KMS-11 (cell line): ENCODE results near the gene GDF7.

Source experiments
- H2AFZ ChIP-seq: fragments of 200-600 bp; sonication (generic); 2 replicates; pipeline ENCODE4 v1.6.1; 2016; ENCODE audit warnings: antibody characterized with exemption, mixed run types, low read depth
- H3K27ac ChIP-seq: fragments of 200-600 bp; sonication (generic); 2 replicates; pipeline ENCODE4 v1.6.1; 2016; ENCODE audit warnings: mild to moderate bottlenecking, mixed run types
- H3K27me3 ChIP-seq: fragments of 200-600 bp; sonication (generic); 2 replicates; pipeline ENCODE4 v1.6.1; 2017; ENCODE audit warnings: mild to moderate bottlenecking, low read depth, mixed run types, moderate library complexity; ENCODE audit not compliant: insufficient read depth
- H3K36me3 ChIP-seq: fragments of 200-600 bp; sonication (generic); 2 replicates; pipeline ENCODE4 v1.6.1; 2017; ENCODE audit warnings: mild to moderate bottlenecking, mixed run types; ENCODE audit not compliant: insufficient read depth
- H3K4me1 ChIP-seq: fragments of 200-600 bp; sonication (generic); 2 replicates; pipeline ENCODE4 v1.6.1; 2016; ENCODE audit warnings: mild to moderate bottlenecking, low read depth, mixed run types; ENCODE audit not compliant: poor library complexity, severe bottlenecking
- H3K4me2 ChIP-seq: fragments of 200-600 bp; sonication (generic); 2 replicates; pipeline ENCODE4 v1.7.0; 2016; ENCODE audit warnings: mild to moderate bottlenecking, mixed run types
- H3K4me3 ChIP-seq: fragments of 200-600 bp; sonication (generic); IDR thresholded peaks from 2 replicates; pipeline ENCODE4 v1.6.1; 2017; ENCODE audit warnings: low read depth, low read length, mixed read lengths; ENCODE audit not compliant: insufficient read depth
- H3K79me2 ChIP-seq: fragments of 200-600 bp; sonication (generic); 2 replicates; pipeline ENCODE4 v1.6.1; 2016; ENCODE audit warnings: low read depth, mixed run types; ENCODE audit not compliant: insufficient read depth
- H3K9ac ChIP-seq: fragments of 200-600 bp; sonication (generic); 2 replicates; pipeline ENCODE4 v1.6.1; 2016; ENCODE audit warnings: mild to moderate bottlenecking, mixed run types
- H4K20me1 ChIP-seq: fragments of 200-600 bp; sonication (generic); 2 replicates; pipeline ENCODE4 v1.6.1; 2016; ENCODE audit warnings: mild to moderate bottlenecking, mixed run types; ENCODE audit not compliant: insufficient read depth
- CTCF ChIP-seq: fragments of 200-600 bp; sonication (generic); conservative IDR thresholded peaks from 2 replicates; pipeline ENCODE4 v1.6.1; 2017; ENCODE audit warnings: low read depth, mild to moderate bottlenecking, antibody characterized with exemption, low read length, moderate library complexity, mixed read lengths

Gene GDF7

GRCh38 chr2:20647738-20648137 is 19.2 kb upstream of the GDF7 start:
- no peak overlapping the region for H2AFZ ChIP-seq
- H3K4me1 ChIP-seq, result peaks cover 10% of the 10 kb centered on the region
- no peaks in the 10 kb centered on the region for H3K27me3 ChIP-seq
- no peak overlapping the region for H3K4me2 ChIP-seq
- TF ChIP-seq CTCF, result no peak
- no peak overlapping the region for H3K4me3 ChIP-seq
- H4K20me1 ChIP-seq, result no peaks in the 10 kb centered on the region
- no peaks in the 10 kb centered on the region; the same call in 1 of the 2 replicates for H3K79me2 ChIP-seq
- no peaks in the 10 kb centered on the region for H3K36me3 ChIP-seq
- no peak overlapping the region for H3K9ac ChIP-seq
- H3K27ac ChIP-seq, result no peak overlapping the region

- no peak overlapping the region for H3K4me3 ChIP-seq
- H3K27ac ChIP-seq, result no peak overlapping the region
- no peak overlapping the region for H3K4me2 ChIP-seq
- no peak overlapping the region for H2AFZ ChIP-seq
- no peak overlapping the region for H3K9ac ChIP-seq
- no peaks in the 10 kb centered on the region; the same call in 1 of the 2 replicates for H3K79me2 ChIP-seq
- H4K20me1 ChIP-seq, result no peaks in the 10 kb centered on the region
- no peaks in the 10 kb centered on the region for H3K36me3 ChIP-seq
- peaks cover 10% of the 10 kb centered on the region for H3K4me1 ChIP-seq
- no peak for TF ChIP-seq CTCF
- H3K27me3 ChIP-seq, result no peaks in the 10 kb centered on the region
These were observed 18.7 kb upstream of the GDF7 start for GRCh38 chr2:20648206-20648605.

GRCh38 chr2:20648831-20649230 is 18.1 kb upstream of the GDF7 start:
- Histone ChIP-seq H3K79me2 (no peaks in the 10 kb centered on the region; the same call in 1 of the 2 replicates), H4K20me1 (no peaks in the 10 kb centered on the region), H3K27ac (no peak overlapping the region), H3K4me1 (peaks cover 10% of the 10 kb centered on the region), H3K9ac (no peak overlapping the region), H3K27me3 (no peaks in the 10 kb centered on the region), H3K4me3 (no peak overlapping the region), H3K36me3 (no peaks in the 10 kb centered on the region), H2AFZ (no peak overlapping the region), H3K4me2 (no peak overlapping the region)
- TF ChIP-seq CTCF, result no peak

- no peak for TF ChIP-seq CTCF
- Histone ChIP-seq H3K27ac (no peak overlapping the region), H3K4me3 (no peak overlapping the region), H3K79me2 (no peaks in the 10 kb centered on the region; the same call in 1 of the 2 replicates), H2AFZ (no peak overlapping the region), H3K27me3 (no peaks in the 10 kb centered on the region), H3K36me3 (no peaks in the 10 kb centered on the region), H3K4me1 (peaks cover 10% of the 10 kb centered on the region), H3K4me2 (peak overlapping the region; percentile 97), H4K20me1 (no peaks in the 10 kb centered on the region), H3K9ac (no peak overlapping the region)
These were observed 17.4 kb upstream of the GDF7 start for GRCh38 chr2:20649576-20649975.
